K562 (cell line): ENCODE measurements around the gene HLA-E. TPM values are rescaled to one million over a fixed set of nuclear protein-coding genes. Genes with fewer than 3 reads are reported as not detected.
A peak's percentile ranks its signal among the peaks of the same experiment; 100 is the strongest.

ENCODE experiments used
- ATAC-seq: fragments of 200-7000 bp; cut with Tn5 transposase; 3 replicates; pipeline ENCODE4 v1.9.1; 2020; ENCODE audit warnings: moderate library complexity
- BruUV-seq: library from RNA; stranded (reverse); fragments of 400-500 nt; replicated peaks from 2 replicates; lab custom pipeline; 2021; lab: Mats Ljungman, UMichigan
- CTCF ChIA-PET: fragments of 300-600 bp; formaldehyde crosslinking; extraction: SDS; loops from one replicate; lab custom pipeline; 2021; ENCODE audit warnings: low intra/inter-chr PET ratio; lab: Yijun Ruan, JAX
- POLR2A ChIA-PET: fragments of 300-600, 350-650 bp; sonication (Branson Sonifier 250); formaldehyde crosslinking; extraction: SDS; loops from one replicate; lab custom pipeline; 2021; ENCODE audit warnings: antibody characterized with exemption, inconsistent platforms; lab: Yijun Ruan, JAX
- DNase-seq, 4 experiments: peaks; one replicate each; pipeline versions ENCODE4 v3.0.0 to v3.0.0-alpha.2; 2011 to 2018; ENCODE audit warnings: low spot score in 3 of 4, mixed read lengths in 3 of 4; ENCODE audit errors: extremely low read depth in 1 of 4
- FAIRE-seq: peaks from 2 replicates; lab custom pipeline; 2011; peaks lifted over from hg19 to GRCh38; lab: Jason Lieb, UNC
- H2AFZ ChIP-seq: 2 replicates; pipeline ENCODE4 v1.6.0; 2011; ENCODE audit warnings: low read depth, low read length, control low read depth, inconsistent platforms
- H3K27ac ChIP-seq: fragments of 200-600 bp; 3 replicates; pipeline ENCODE4 v1.8.0; 2011; ENCODE audit warnings: low read depth, mild to moderate bottlenecking, control low read depth, inconsistent platforms, low read length, moderate library complexity, mixed read lengths; ENCODE audit errors: extremely low read depth
- H3K27me3 ChIP-seq, 2 experiments: fragments of 300-600 bp in 1 of 2; 2 replicates in 1 of 2; 3 replicates in 1 of 2; pipeline versions ENCODE4 v1.6.0 to v1.8.0; 2011; ENCODE audit warnings: inconsistent platforms in 2 of 2, low read length in 2 of 2, mild to moderate bottlenecking in 1 of 2, mixed read lengths in 1 of 2, moderate library complexity in 1 of 2; ENCODE audit not compliant: control insufficient read depth in 2 of 2, insufficient read depth in 2 of 2
- H3K36me3 ChIP-seq: fragments of 300-600 bp; 3 replicates; pipeline ENCODE4 v1.8.0; 2011; ENCODE audit warnings: mild to moderate bottlenecking, low read length, inconsistent platforms; ENCODE audit not compliant: control insufficient read depth, insufficient read depth
- H3K4me1 ChIP-seq, 2 experiments: fragments of 200-600 bp in 1 of 2; replicated peaks in 1 of 2; 2 replicates in 1 of 2; 3 replicates in 1 of 2; pipeline versions ENCODE4 v1.5.1 to v1.8.0; 2011; ENCODE audit warnings: inconsistent platforms in 2 of 2, low read length in 2 of 2, mild to moderate bottlenecking in 1 of 2, mixed read lengths in 1 of 2, moderate library complexity in 1 of 2; ENCODE audit not compliant: control insufficient read depth in 2 of 2, insufficient read depth in 2 of 2
- H3K4me2 ChIP-seq: 2 replicates; pipeline ENCODE4 v1.6.1; 2011; ENCODE audit warnings: low read length, control low read depth, inconsistent platforms, mixed read lengths; ENCODE audit not compliant: insufficient read depth
- H3K4me3 ChIP-seq: fragments of 200-600 bp; sonication (generic), shearing (Covaris generic); 2 replicates; pipeline ENCODE4 v1.5.1; 2016; ENCODE audit warnings: control low read depth, inconsistent platforms
- H3K79me2 ChIP-seq: fragments of 200-600 bp; 3 replicates; pipeline ENCODE4 v1.8.0; 2011; ENCODE audit warnings: low read length, inconsistent platforms; ENCODE audit not compliant: control insufficient read depth, insufficient read depth
- H3K9ac ChIP-seq, 2 experiments: 2 replicates each; pipeline versions ENCODE4 v1.6.0 to v1.6.1; 2011; ENCODE audit warnings: low read depth in 2 of 2, low read length in 2 of 2, control low read depth in 1 of 2, inconsistent platforms in 1 of 2, mild to moderate bottlenecking in 1 of 2, mixed read lengths in 1 of 2; ENCODE audit not compliant: insufficient read depth in 1 of 2
- H3K9me1 ChIP-seq: one replicate; pipeline ENCODE4 v1.6.0; 2011; ENCODE audit warnings: inconsistent platforms, mild to moderate bottlenecking, low read length, moderate library complexity; ENCODE audit not compliant: control insufficient read depth, insufficient read depth
- H3K9me3 ChIP-seq: replicated peaks from 2 replicates; pipeline ENCODE4 v1.5.1; 2011; ENCODE audit warnings: low read depth, low read length, inconsistent platforms; ENCODE audit not compliant: control insufficient read depth, insufficient read depth
- H4K20me1 ChIP-seq: replicated peaks from 2 replicates; pipeline ENCODE4 v1.6.1; 2011; ENCODE audit warnings: low read length, inconsistent platforms, mixed read lengths; ENCODE audit not compliant: control insufficient read depth, insufficient read depth
- ATF7 ChIP-seq: fragments of 450-650 bp; IDR thresholded peaks from 2 replicates; pipeline ENCODE4 v1.7.1; 2014; ENCODE audit warnings: mild to moderate bottlenecking, moderate library complexity
- CAMTA2 ChIP-seq: fragments of 250-450 bp; sonication (Bioruptor Pico); conservative IDR thresholded peaks from 2 replicates; pipeline ENCODE4 v1.5.1; 2022
- CEBPG ChIP-seq, 3 experiments: fragments of 200-800 bp in 1 of 3; sonication (Bioruptor generic) in 1 of 3; sonication (generic) in 1 of 3; formaldehyde crosslinking in 1 of 3; IDR thresholded peaks in 2 of 3; conservative IDR thresholded peaks in 1 of 3; 2 replicates each; pipeline versions ENCODE4 v1.6.1 to v1.8.0; 2016 to 2022; ENCODE audit warnings: missing compliant biosample characterization in 2 of 3, missing genetic modification characterization in 2 of 3, mild to moderate bottlenecking in 1 of 3, missing genetic modification reagents in 1 of 3
- E2F4 ChIP-seq: sonication (generic); formaldehyde crosslinking; IDR thresholded peaks from 2 replicates; pipeline ENCODE4 v1.8.0; 2022; ENCODE audit warnings: mild to moderate bottlenecking, low read depth, missing genetic modification reagents
- ELF1 ChIP-seq: fragments of 200-800 bp; sonication (Bioruptor generic); IDR thresholded peaks from 2 replicates; pipeline ENCODE4 v1.6.1; 2016; ENCODE audit warnings: missing genetic modification characterization, missing compliant biosample characterization
- KDM2B ChIP-seq: fragments of 250-450 bp; sonication (Bioruptor Pico); IDR thresholded peaks from 2 replicates; pipeline ENCODE4 v1.8.0; 2021; ENCODE audit warnings: mild to moderate bottlenecking, moderate library complexity
- KDM5B ChIP-seq: fragments of 200-600 bp; sonication (generic); IDR thresholded peaks from 2 replicates; pipeline ENCODE4 v1.6.1; 2012; ENCODE audit warnings: low read depth, mild to moderate bottlenecking, moderate library complexity, low read length, control low read depth, inconsistent platforms; ENCODE audit not compliant: insufficient replicate concordance
- KLF10 ChIP-seq: fragments of 250-450 bp; sonication (Bioruptor Pico); IDR thresholded peaks from 2 replicates; pipeline ENCODE4 v1.6.1; 2021; ENCODE audit warnings: matching md5 sums
- MCM5 ChIP-seq: fragments of 450-650 bp; IDR thresholded peaks from 2 replicates; pipeline ENCODE4 v1.6.1; 2016; ENCODE audit warnings: low read depth
- PHF21A ChIP-seq: fragments of 450-650 bp; IDR thresholded peaks from 2 replicates; pipeline ENCODE4 v1.6.1; 2017; ENCODE audit warnings: low read depth, borderline replicate concordance
- PURB ChIP-seq: sonication (generic); formaldehyde crosslinking; IDR thresholded peaks from 2 replicates; pipeline ENCODE4 v1.9.0; 2021; ENCODE audit warnings: low read depth, mild to moderate bottlenecking, missing genetic modification reagents
- RCOR1 ChIP-seq, 2 experiments: IDR thresholded peaks; 2 replicates each; pipeline ENCODE4 v1.6.1; 2012; ENCODE audit warnings: low read depth in 2 of 2, low read length in 2 of 2, borderline replicate concordance in 1 of 2, improper control_type of control experiment in 1 of 2
- SNRNP70 ChIP-seq: fragments of 200-400 bp; formaldehyde crosslinking; optimal IDR thresholded peaks from 2 replicates; pipeline ENCODE3; 2017; ENCODE audit warnings: low read depth, low read length
- ZNF431 ChIP-seq: sonication (generic); formaldehyde crosslinking; IDR thresholded peaks from 2 replicates; pipeline ENCODE4 v1.8.0; 2022; ENCODE audit warnings: mild to moderate bottlenecking, missing genetic modification reagents
- ZZZ3 ChIP-seq: fragments of 450-650 bp; IDR thresholded peaks from 2 replicates; pipeline ENCODE4 v1.6.1; 2016; ENCODE audit warnings: antibody characterized with exemption, mild to moderate bottlenecking, moderate library complexity
- WGBS: fragments of 100-300 bp; shearing (Covaris generic); methylation state at CpG from one replicate; pipeline ENCODE4 v1.1.6; 2016; ENCODE audit warnings: low coverage, mixed read lengths; ENCODE audit not compliant: insufficient coverage; ENCODE audit errors: missing lambda C conversion rate; 5-methylcytosine and 5-hydroxymethylcytosine counted together
- in situ Hi-C: fragments of 300-500 bp; cut with MboI; formaldehyde crosslinking; loops from 4 replicates; pipeline ENCODE4 v1.15.0; 2018; ENCODE audit warnings: inconsistent platforms, mixed read lengths
- intact Hi-C: fragments of 100-400 bp; cut with micrococcal nuclease; formaldehyde crosslinking; loops from 2 replicates; pipeline ENCODE4 v1.14.2; 2022
- polyA plus RNA-seq, 8 experiments: library from polyadenylated mRNA; depleted of rRNA in 4 of 8; stranded (reverse) in 5 of 8; unstranded in 3 of 8; fragments of >200 nt; fragmentation: Nextera tagmentation in 2 of 8; fragmentation: Illumina TruSeq in 1 of 8; extraction: Ambion mirVana in 2 of 8; extraction: Trizol in 1 of 8; gene quantifications; 2 replicates each; pipeline versions ENCODE4 v1.2.1 to v1.2.3, GENCODE V29; 2011 to 2014; ENCODE audit warnings: inconsistent platforms in 1 of 8, missing spikeins in 1 of 8
- total RNA-seq, 7 experiments: library from RNA; depleted of rRNA in 6 of 7; stranded (reverse); fragments of >200 nt in 6 of 7; fragmentation: Illumina TruSeq in 2 of 7; extraction: Trizol in 2 of 7; gene quantifications; 2 replicates each; pipeline versions ENCODE4 v1.2.1 to v1.2.3, GENCODE V29; 2011 to 2021; ENCODE audit warnings: low replicate concordance in 1 of 7

Gene HLA-E
- total and polyA plus RNA-seq, 9 of the 15 experiments (the other 6 are each of a cell fraction or from before 2014, with no cell fraction given), result 3.2 to 39.9 (median 26.8) TPM

GRCh38 chr6:30513451-30513850, 24.1 kb downstream of the HLA-E start:
- Histone ChIP-seq H3K36me3 (no peaks in the 10 kb centered on the region), H3K4me3 (no peak overlapping the region), H2AFZ (0 out of 2 replicates have a peak overlapping the region, but pooled peaks have one; percentile 68), H3K4me2 (no peak overlapping the region), H3K9ac (no peak overlapping the region), H3K27me3 (no peaks in the 10 kb centered on the region), H3K27ac (no peak overlapping the region), H3K9me3 (0 out of 2 replicates have a peak, but pooled peaks cover 4% of the 10 kb centered on the region), H3K79me2 (no peaks in the 10 kb centered on the region), H3K4me1 (peaks cover 10 to 21% of the 10 kb centered on the region in 2 experiments), H3K9me1 (no peaks in the 10 kb centered on the region), H4K20me1 (no peaks in the 10 kb centered on the region)
- POLR2A ChIA-PET, result interaction anchor here (1.3 kb wide), 1 partner anchor 17 kb away, joined by 5 read pairs; no protein-coding TSS in a partner anchor
- DNase-seq, result no peak
- no peak for ATAC-seq
- intact Hi-C loops, result no loop called here
- WGBS, result 93% methylated on average over 2 of the region's 2 CpGs
- TF ChIP-seq E2F4 (CRISPR knock-in tag) (no peak), ZZZ3 (no peak), ATF7 (no peak), RCOR1 (IDR thresholded peaks at IDR 0.05; ENCODE audit: borderline replicate concordance in 1 of 2, low read depth in 2 of 2, low read length in 2 of 2) (no peak), SNRNP70 (no peak), KDM2B (no peak), PHF21A (no peak), ZNF431 (CRISPR knock-in tag) (no peak), ELF1 (tag) (no peak), MCM5 (no peak), CAMTA2 (CRISPR knock-in tag) (no peak), KLF10 (CRISPR knock-in tag) (no peak), KDM5B (no peak), PURB (CRISPR knock-in tag) (no peak), CEBPG (CRISPR knock-in tag; IDR thresholded peaks at IDR 0.05) (no peak), CEBPG (tag; conservative IDR thresholded peaks at IDR 0.05 in 1 of 2, IDR thresholded peaks at IDR 0.05 in 1 of 2) (no peak)
- FAIRE-seq, result no peak
- in situ Hi-C loops, result no loop called here
- BruUV-seq, result no TSS peak
- CTCF ChIA-PET, result no interaction called here
